Effector memory CD8-positive, alpha-beta T cell (primary cell): ENCODE data around the gene DCHS1.
A peak's percentile ranks its signal among the peaks of the same experiment; 100 is the strongest.
"Not testable (repeated sequence)": the region's sequence is repeated elsewhere in the genome, so short reads cannot be mapped to it uniquely, and the experiment has no call there.

Source experiments
- ATAC-seq: fragments of 150-1000 bp; cut with Tn5 transposase; replicated peaks from 2 replicates; pipeline ENCODE4 v1.10.0; 2021; ENCODE audit warnings: mild to moderate bottlenecking, moderate library complexity
- DNase-seq, 3 experiments: peaks; one replicate each; pipeline ENCODE4 v3.0.0; 2021
- H3K27ac Mint-ChIP-seq, 2 donors: one replicate each; pipeline ENCODE4 v1.8.0; 2022; ENCODE audit warnings: mild to moderate bottlenecking in 2 of 2, mixed read lengths in 2 of 2, moderate library complexity in 2 of 2
- H3K27me3 Mint-ChIP-seq, 2 donors: one replicate each; pipeline ENCODE4 v1.8.0; 2022; ENCODE audit warnings: mixed read lengths in 2 of 2
- H3K36me3 Mint-ChIP-seq: one replicate; pipeline ENCODE4 v1.8.0; 2022; ENCODE audit warnings: mild to moderate bottlenecking, moderate library complexity, mixed read lengths; ENCODE audit not compliant: insufficient read depth
- H3K4me1 Mint-ChIP-seq, 2 donors: one replicate each; pipeline ENCODE4 v1.8.0; 2022; ENCODE audit warnings: low read depth in 2 of 2, mixed read lengths in 2 of 2
- H3K4me3 Mint-ChIP-seq, 2 donors: one replicate each; pipeline ENCODE4 v1.8.0; 2022; ENCODE audit warnings: mild to moderate bottlenecking in 2 of 2, mixed read lengths in 2 of 2, moderate library complexity in 2 of 2
- H3K9me3 Mint-ChIP-seq, 2 donors: one replicate each; pipeline ENCODE4 v1.8.0; 2022; ENCODE audit warnings: mixed read lengths in 2 of 2
- total RNA-seq, 9 experiments: gene quantifications; one replicate each; lab custom pipeline; 2026; lab: John Stamatoyannopoulos, UW

The DCHS1 gene, protein sequence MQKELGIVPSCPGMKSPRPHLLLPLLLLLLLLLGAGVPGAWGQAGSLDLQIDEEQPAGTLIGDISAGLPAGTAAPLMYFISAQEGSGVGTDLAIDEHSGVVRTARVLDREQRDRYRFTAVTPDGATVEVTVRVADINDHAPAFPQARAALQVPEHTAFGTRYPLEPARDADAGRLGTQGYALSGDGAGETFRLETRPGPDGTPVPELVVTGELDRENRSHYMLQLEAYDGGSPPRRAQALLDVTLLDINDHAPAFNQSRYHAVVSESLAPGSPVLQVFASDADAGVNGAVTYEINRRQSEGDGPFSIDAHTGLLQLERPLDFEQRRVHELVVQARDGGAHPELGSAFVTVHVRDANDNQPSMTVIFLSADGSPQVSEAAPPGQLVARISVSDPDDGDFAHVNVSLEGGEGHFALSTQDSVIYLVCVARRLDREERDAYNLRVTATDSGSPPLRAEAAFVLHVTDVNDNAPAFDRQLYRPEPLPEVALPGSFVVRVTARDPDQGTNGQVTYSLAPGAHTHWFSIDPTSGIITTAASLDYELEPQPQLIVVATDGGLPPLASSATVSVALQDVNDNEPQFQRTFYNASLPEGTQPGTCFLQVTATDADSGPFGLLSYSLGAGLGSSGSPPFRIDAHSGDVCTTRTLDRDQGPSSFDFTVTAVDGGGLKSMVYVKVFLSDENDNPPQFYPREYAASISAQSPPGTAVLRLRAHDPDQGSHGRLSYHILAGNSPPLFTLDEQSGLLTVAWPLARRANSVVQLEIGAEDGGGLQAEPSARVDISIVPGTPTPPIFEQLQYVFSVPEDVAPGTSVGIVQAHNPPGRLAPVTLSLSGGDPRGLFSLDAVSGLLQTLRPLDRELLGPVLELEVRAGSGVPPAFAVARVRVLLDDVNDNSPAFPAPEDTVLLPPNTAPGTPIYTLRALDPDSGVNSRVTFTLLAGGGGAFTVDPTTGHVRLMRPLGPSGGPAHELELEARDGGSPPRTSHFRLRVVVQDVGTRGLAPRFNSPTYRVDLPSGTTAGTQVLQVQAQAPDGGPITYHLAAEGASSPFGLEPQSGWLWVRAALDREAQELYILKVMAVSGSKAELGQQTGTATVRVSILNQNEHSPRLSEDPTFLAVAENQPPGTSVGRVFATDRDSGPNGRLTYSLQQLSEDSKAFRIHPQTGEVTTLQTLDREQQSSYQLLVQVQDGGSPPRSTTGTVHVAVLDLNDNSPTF (N-terminal part only)
- 0.65 to 20.3 (median 8.1) reads per million in 9 experiments for total RNA-seq

DNA sequence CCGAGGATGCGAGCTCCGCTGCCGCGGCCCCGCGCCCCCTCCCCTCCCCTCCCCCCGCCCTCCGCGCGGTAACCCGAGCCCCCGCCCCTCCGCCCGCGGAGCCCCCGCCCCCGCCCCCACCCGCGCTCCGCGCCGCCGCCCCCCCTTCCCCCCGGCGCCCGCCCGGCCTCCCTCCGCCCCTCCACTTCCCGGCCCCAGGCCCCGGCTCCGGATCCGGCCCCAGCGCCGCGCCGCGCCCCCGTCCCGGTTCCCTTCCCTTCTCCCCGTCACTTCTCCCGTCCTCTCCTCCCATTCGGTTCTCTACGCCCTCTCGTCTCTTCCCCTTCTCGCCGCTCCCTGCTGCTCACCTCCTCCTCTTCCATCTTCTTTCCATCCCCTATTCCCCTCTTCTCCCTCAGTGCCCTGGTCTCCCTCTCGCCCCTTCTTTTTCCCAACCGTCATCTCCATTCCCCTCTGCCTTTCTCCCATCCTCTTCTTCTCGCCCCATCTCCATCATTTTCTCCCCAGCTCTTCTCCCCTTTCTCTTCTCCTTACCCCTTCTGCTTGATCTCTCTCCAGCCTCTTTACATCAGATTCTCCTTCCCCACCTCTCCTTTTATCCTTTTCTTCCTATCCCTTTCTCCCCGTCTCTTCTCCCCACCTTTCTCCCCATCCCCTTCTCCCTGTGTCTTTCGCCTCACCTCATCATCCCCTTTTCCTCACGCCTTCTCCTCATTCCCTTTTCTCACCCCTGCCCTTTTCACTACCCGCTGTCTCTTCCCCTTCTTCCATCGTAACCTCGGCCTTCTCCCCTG is at the start of gene DCHS1:
DCHS1 (minus strand) TSS at position 20 of the 794 bp plus-strand sequence. CDS start 14,196 bp downstream, outside the sequence.
- Mint-ChIP-seq H3K4me1 (peaks cover 0 to 6% of the 10 kb centered on the region in 2 donors), H3K4me3 (peak within 1 kb of the TSS; percentile 73 to 81), H3K9me3 (no peaks in the 10 kb centered on the region), H3K27me3 (peaks cover 4 to 9% of the 10 kb centered on the region in 2 donors), H3K36me3 (no peaks in the 10 kb centered on the region), H3K27ac (peak within 1 kb of the TSS; percentile 38 to 59)
- ATAC-seq = peak; percentile 34
- DNase-seq = no peak

- H3K9me3 Mint-ChIP-seq = no peaks in the 10 kb centered on the region
Measured at GRCh38 chr11:6703247-6704063, 47.8 kb upstream of the DCHS1 start.

GRCh38 chr11:6701955-6702354 is 46.3 kb upstream of the DCHS1 start:
- not testable (repeated sequence) for H3K4me3 Mint-ChIP-seq, H3K4me1 Mint-ChIP-seq, H3K36me3 Mint-ChIP-seq, H3K9me3 Mint-ChIP-seq, ATAC-seq, DNase-seq, H3K27me3 Mint-ChIP-seq
- H3K27ac Mint-ChIP-seq = peak overlapping the region; percentile 10 to 20

More at GRCh38 chr11:6703247-6704063, 47.8 kb upstream of the DCHS1 start:
- Mint-ChIP-seq H3K27me3 (no peaks in the 10 kb centered on the region), H3K27ac (no peak overlapping the region), H3K4me1 (peaks cover 5 to 10% of the 10 kb centered on the region in 2 donors), H3K36me3 (peaks cover 4% of the 10 kb centered on the region), H3K4me3 (no peak overlapping the region)
- DNase-seq (peak in 1 of 3 experiments; percentile 21), ATAC-seq (peak; percentile 50)

- Mint-ChIP-seq H3K4me3 (no peak overlapping the region), H3K4me1 (peaks cover 16 to 19% of the 10 kb centered on the region in 2 donors), H3K27ac (no peak overlapping the region), H3K27me3 (no peaks in the 10 kb centered on the region), H3K9me3 (no peaks in the 10 kb centered on the region), H3K36me3 (no peaks in the 10 kb centered on the region)
- DNase-seq (no peak), ATAC-seq (no peak)
Measured at GRCh38 chr11:6695377-6695776, 39.8 kb upstream of the DCHS1 start.

- no peaks in the 10 kb centered on the region for H3K27me3 Mint-ChIP-seq
- H3K27ac Mint-ChIP-seq = peak overlapping the region; percentile 67 to 81
- peak overlapping the region; percentile 4 to 15 for H3K4me3 Mint-ChIP-seq
Measured at GRCh38 chr11:6694229-6694535, 38.6 kb upstream of the DCHS1 start.

DNA sequence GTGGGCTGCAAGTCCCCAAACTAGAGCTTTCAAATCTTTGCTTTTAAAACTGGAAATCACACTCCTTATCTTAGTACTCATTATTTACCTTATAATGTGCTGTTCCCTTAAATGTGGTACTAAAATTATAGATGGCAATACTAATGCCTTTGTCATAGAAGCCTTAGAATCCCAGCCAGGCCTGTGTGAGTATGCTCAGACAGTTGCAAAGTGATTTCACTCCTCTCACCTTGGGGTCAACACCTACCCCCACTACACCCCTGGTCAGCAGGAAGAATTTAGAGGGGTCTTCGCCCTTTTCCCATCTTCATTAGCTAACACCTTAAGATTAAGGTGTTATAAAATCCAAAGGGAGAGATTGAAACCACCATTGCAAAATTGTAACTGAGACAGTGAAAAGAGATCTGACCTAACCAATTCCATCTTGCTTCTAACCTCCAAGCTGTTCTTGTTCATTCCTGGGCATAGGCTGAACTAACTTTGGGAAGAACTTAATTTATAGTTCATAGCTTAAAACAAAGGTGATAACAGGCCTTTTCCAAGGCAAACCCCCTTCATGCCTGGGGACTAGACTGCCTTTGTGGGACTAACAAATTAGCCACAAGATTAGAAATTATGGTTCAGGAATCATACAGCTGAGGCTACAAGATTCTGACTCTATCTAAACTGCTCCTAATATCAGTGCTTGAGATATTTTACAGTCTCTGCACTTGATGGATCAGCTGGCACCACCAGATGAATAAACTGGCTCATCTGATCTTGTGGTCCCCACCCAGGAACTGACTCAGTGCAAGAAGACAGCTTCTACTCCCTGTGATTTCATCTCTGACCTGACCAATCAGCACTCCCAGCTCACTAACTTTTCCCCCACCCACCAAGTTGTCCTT is 38.0 kb upstream of the DCHS1 start:
- DNase-seq = peak in 2 of 3 experiments; percentile 18 to 22
- peak overlapping the region; percentile 4 to 15 for H3K4me3 Mint-ChIP-seq
- no peaks in the 10 kb centered on the region for H3K27me3 Mint-ChIP-seq

More at GRCh38 chr11:6694229-6694535, 38.6 kb upstream of the DCHS1 start:
- ATAC-seq = no peak
- no peak for DNase-seq
- H3K9me3 Mint-ChIP-seq = no peaks in the 10 kb centered on the region
- H3K36me3 Mint-ChIP-seq = no peaks in the 10 kb centered on the region
- H3K4me1 Mint-ChIP-seq = peaks cover 16 to 19% of the 10 kb centered on the region in 2 donors

DNA sequence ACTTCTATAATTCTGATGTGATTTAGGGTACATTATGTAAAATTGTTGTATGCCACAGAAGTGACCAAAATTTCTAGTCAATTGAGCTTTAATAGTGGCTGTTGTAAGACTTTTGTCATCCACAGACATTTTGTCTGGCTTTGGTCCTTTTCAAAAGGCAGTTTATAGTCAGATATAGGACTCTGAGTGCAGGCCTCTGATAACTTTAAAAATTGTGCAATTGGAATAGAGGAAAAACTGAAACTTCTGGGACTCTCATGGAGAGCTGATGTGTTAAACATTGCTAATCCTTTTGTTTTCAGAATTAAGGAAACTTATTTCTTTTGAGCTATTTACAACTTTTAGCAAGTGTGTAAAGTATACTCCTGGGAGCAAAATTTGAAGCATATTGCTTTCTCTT is 36.5 kb upstream of the DCHS1 start:
- ATAC-seq = no peak
- Mint-ChIP-seq H3K4me1 (peaks cover 11 to 19% of the 10 kb centered on the region in 2 donors), H3K4me3 (no peak overlapping the region), H3K36me3 (no peaks in the 10 kb centered on the region), H3K27ac (peak overlapping the region; percentile 67 to 81), H3K9me3 (no peaks in the 10 kb centered on the region), H3K27me3 (no peaks in the 10 kb centered on the region)
- no peak for DNase-seq

More for the DNA sequence above, 38.0 kb upstream of the DCHS1 start:
- Mint-ChIP-seq H3K9me3 (no peaks in the 10 kb centered on the region), H3K4me1 (peaks cover 14 to 19% of the 10 kb centered on the region in 2 donors), H3K27ac (peak overlapping the region; percentile 67 to 81), H3K36me3 (no peaks in the 10 kb centered on the region)
- ATAC-seq = peak; percentile 51

DNA sequence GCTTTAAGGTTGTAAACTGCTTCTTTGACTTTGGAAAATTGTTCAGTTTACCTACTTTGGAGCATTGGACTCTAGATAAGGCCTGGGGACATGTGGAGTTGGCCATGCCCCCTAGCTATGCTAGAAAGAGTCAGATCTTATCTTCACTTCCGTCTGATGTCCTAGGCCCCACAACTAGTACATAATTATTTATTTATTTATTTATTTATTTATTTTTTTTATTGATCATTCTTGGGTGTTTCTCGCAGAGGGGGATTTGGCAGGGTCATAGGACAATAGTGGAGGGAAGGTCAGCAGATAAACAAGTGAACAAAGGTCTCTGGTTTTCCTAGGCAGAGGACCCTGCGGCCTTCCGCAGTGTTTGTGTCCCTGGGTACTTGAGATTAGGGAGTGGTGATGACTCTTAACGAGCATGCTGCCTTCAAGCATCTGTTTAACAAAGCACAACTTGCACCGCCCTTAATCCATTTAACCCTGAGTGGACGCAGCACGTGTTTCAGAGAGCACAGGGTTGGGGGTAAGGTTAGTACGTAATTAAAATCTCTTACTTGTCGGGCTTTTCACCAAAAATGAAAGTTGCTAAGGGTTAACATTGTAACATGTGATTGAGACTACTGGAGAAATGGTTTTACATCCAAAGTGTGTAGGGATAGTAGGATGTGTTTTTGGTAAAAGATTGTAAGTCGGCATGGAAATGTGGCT is 35.0 kb upstream of the DCHS1 start:
- not testable (repeated sequence) for H3K4me3 Mint-ChIP-seq, ATAC-seq, DNase-seq, H3K36me3 Mint-ChIP-seq, H3K27me3 Mint-ChIP-seq, H3K27ac Mint-ChIP-seq, H3K9me3 Mint-ChIP-seq
- peaks cover 11 to 19% of the 10 kb centered on the region in 2 donors for H3K4me1 Mint-ChIP-seq

DNA sequence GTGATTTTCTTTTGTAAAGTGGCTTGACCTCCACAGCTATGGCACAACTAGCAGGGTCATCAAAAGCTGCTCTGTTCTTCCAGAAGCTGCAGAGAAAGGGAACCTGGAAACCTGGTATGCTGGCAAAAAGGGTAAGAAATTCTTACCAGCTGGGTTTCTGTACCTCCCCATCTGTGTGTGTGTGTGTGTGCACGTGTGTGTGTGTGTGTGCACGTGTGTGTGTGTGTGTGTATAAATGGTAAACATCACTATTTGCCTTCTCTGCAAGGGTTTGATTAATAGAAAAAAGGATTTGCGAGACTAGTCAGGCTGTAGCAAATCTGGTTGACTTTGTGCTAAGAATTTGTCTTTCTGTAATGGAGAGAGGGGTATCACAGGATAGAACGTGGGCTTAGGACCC is 32.3 kb upstream of the DCHS1 start:
- Mint-ChIP-seq H3K9me3 (no peaks in the 10 kb centered on the region), H3K27ac (peak overlapping the region in 1 of 2 donors; percentile 19), H3K4me1 (peaks cover 10 to 13% of the 10 kb centered on the region in 2 donors), H3K36me3 (peaks cover 7% of the 10 kb centered on the region), H3K27me3 (no peaks in the 10 kb centered on the region), H3K4me3 (no peak overlapping the region)
- ATAC-seq (no peak), DNase-seq (no peak)

DNA sequence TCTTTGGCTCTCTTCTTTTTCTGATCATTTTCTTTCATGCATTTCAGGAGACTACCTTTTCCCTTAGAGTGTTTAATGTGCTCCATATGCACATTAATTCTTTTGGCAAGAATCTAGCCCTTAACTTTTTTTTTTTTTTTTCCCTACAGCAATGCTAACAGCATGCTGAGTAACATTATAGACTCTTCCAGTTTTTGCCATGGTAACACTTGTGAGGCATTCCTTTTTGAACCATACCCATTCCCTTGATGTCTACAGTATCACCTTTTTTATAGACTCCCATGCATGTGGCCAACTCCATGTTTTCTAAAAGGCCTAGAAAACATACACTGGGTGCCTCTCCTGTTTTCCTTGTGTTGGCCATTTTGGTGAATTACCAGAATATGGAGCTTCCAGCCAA is 30.4 kb upstream of the DCHS1 start:
- no peaks in the 10 kb centered on the region for H3K9me3 Mint-ChIP-seq
- H3K4me1 Mint-ChIP-seq = peaks cover 18 to 22% of the 10 kb centered on the region in 2 donors
- H3K27me3 Mint-ChIP-seq = no peaks in the 10 kb centered on the region
- no peak overlapping the region for H3K27ac Mint-ChIP-seq
- no peak for DNase-seq
- no peak for ATAC-seq
- peaks cover 17% of the 10 kb centered on the region for H3K36me3 Mint-ChIP-seq
- H3K4me3 Mint-ChIP-seq = no peak overlapping the region

DNA sequence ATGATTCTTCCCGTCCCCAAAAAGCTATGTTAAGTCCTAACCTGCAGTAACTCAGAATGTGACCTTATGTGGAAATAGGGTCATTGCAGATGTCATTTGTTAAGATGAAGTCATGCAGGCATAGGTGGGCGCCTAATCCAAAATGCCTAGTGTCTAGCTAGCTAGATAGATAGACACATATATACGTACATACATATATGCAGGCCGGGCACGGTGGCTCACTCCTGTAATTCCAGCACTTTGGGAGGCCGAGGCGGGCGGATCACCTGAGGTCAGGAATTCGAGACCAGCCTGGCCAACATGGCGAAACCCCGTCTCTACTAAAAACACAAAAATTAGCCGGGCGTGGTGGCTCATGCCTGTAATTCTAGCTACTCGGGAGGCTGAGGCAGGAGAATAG is 28.5 kb upstream of the DCHS1 start:
- not testable (repeated sequence) for DNase-seq, ATAC-seq, H3K9me3 Mint-ChIP-seq, H3K27me3 Mint-ChIP-seq
- Mint-ChIP-seq H3K4me3 (peak overlapping the region; percentile 95 to 100), H3K36me3 (peaks cover 24% of the 10 kb centered on the region), H3K27ac (peak overlapping the region; percentile 98 to 99), H3K4me1 (peaks cover 22 to 23% of the 10 kb centered on the region in 2 donors)
